K562 (cell line): ENCODE data around the gene HIVEP1. TPM values are rescaled to one million over a fixed set of nuclear protein-coding genes. Genes with fewer than 3 reads are reported as not detected.
A peak's percentile ranks its signal among the peaks of the same experiment; 100 is the strongest.

ENCODE experiments used
- BCL6 ChIP-seq: fragments of 250-450 bp; sonication (Bioruptor Pico); IDR thresholded peaks from 2 replicates; pipeline ENCODE4 v1.4.0; 2020
- CC2D1A ChIP-seq: fragments of 450-650 bp; IDR thresholded peaks from 2 replicates; pipeline ENCODE4 v1.6.1; 2017; ENCODE audit warnings: mild to moderate bottlenecking
- CCAR2 ChIP-seq: fragments of 200-400 bp; formaldehyde crosslinking; IDR thresholded peaks from 2 replicates; pipeline ENCODE4 v1.6.1; 2017; ENCODE audit warnings: mild to moderate bottlenecking, low read depth, low read length
- CHD1 ChIP-seq: fragments of 200-600 bp; sonication (generic); IDR thresholded peaks from one replicate; pipeline ENCODE4 v1.6.1; 2012; ENCODE audit warnings: mild to moderate bottlenecking, moderate library complexity, low read length, inconsistent platforms
- CSDE1 ChIP-seq, 2 experiments: fragments of 450-650 bp; IDR thresholded peaks; 2 replicates each; pipeline ENCODE4 v1.6.1; 2016; ENCODE audit warnings: mild to moderate bottlenecking in 1 of 2
- HINFP ChIP-seq: fragments of 450-650 bp; conservative IDR thresholded peaks from 2 replicates; pipeline ENCODE4 v1.6.1; 2016; ENCODE audit warnings: missing genetic modification characterization, low read depth, mild to moderate bottlenecking, control low read depth, missing compliant biosample characterization
- IFI16 ChIP-seq: fragments of 250-450 bp; sonication (Bioruptor Pico); IDR thresholded peaks from 2 replicates; pipeline ENCODE4 v2.1.2; 2022; ENCODE audit warnings: mild to moderate bottlenecking, inconsistent platforms
- ILF3 ChIP-seq: fragments of 450-650 bp; IDR thresholded peaks from 2 replicates; pipeline ENCODE4 v1.6.1; 2018; ENCODE audit warnings: antibody characterized with exemption, mild to moderate bottlenecking, moderate library complexity, borderline replicate concordance
- KDM1A ChIP-seq, 2 experiments: fragments of 450-650 bp; IDR thresholded peaks; 2 replicates each; pipeline ENCODE4 v1.6.1; 2016; ENCODE audit warnings: mild to moderate bottlenecking in 2 of 2
- KDM2B ChIP-seq: fragments of 250-450 bp; sonication (Bioruptor Pico); IDR thresholded peaks from 2 replicates; pipeline ENCODE4 v1.8.0; 2021; ENCODE audit warnings: mild to moderate bottlenecking, moderate library complexity
- PHF20 ChIP-seq: fragments of 450-650 bp; IDR thresholded peaks from 2 replicates; pipeline ENCODE4 v1.6.1; 2018; ENCODE audit not compliant: partially characterized antibody
- RNF219 ChIP-seq: fragments of 250-450 bp; sonication (Bioruptor Pico); IDR thresholded peaks from 2 replicates; pipeline ENCODE4 v1.5.0; 2022; ENCODE audit warnings: mild to moderate bottlenecking
- SNIP1 ChIP-seq: fragments of 450-650 bp; IDR thresholded peaks from 2 replicates; pipeline ENCODE4 v1.7.1; 2017; ENCODE audit warnings: low read depth, mild to moderate bottlenecking
- XRCC5 ChIP-seq: fragments of 200-400 bp; formaldehyde crosslinking; IDR thresholded peaks from 2 replicates; pipeline ENCODE4 v1.6.1; 2017; ENCODE audit warnings: low read depth, mild to moderate bottlenecking, low read length
- ZBTB17 ChIP-seq: fragments of 450-650 bp; formaldehyde crosslinking; IDR thresholded peaks from 2 replicates; pipeline ENCODE4 v1.4.0; 2020; ENCODE audit warnings: mild to moderate bottlenecking
- ZFP1 ChIP-seq: fragments of 450-650 bp; formaldehyde crosslinking; IDR thresholded peaks from 2 replicates; pipeline ENCODE4 v1.4.0; 2020; ENCODE audit warnings: mild to moderate bottlenecking, mixed read lengths
- ZFPM2 ChIP-seq: fragments of 250-450 bp; sonication (Bioruptor Pico); IDR thresholded peaks from 2 replicates; pipeline ENCODE4 v1.5.1; 2022; ENCODE audit warnings: mild to moderate bottlenecking
- ZNF274 ChIP-seq: IDR thresholded peaks from 2 replicates; pipeline ENCODE4 v1.6.1; 2011; ENCODE audit warnings: low read depth, mild to moderate bottlenecking, low read length, moderate library complexity, borderline replicate concordance
- ZNF311 ChIP-seq: fragments of 250-450 bp; sonication (Bioruptor Pico); IDR thresholded peaks from 2 replicates; pipeline ENCODE4 v1.4.0; 2020; ENCODE audit warnings: mild to moderate bottlenecking, moderate library complexity
- polyA plus RNA-seq, 8 experiments: library from polyadenylated mRNA; depleted of rRNA in 4 of 8; stranded (reverse) in 5 of 8; unstranded in 3 of 8; fragments of >200 nt; fragmentation: Nextera tagmentation in 2 of 8; fragmentation: Illumina TruSeq in 1 of 8; extraction: Ambion mirVana in 2 of 8; extraction: Trizol in 1 of 8; gene quantifications; 2 replicates each; pipeline versions ENCODE4 v1.2.1 to v1.2.3, GENCODE V29; 2011 to 2014; ENCODE audit warnings: inconsistent platforms in 1 of 8, missing spikeins in 1 of 8
- total RNA-seq, 7 experiments: library from RNA; depleted of rRNA in 6 of 7; stranded (reverse); fragments of >200 nt in 6 of 7; fragmentation: Illumina TruSeq in 2 of 7; extraction: Trizol in 2 of 7; gene quantifications; 2 replicates each; pipeline versions ENCODE4 v1.2.1 to v1.2.3, GENCODE V29; 2011 to 2021; ENCODE audit warnings: low replicate concordance in 1 of 7
- TF ChIP-seq, protein P1 (sequence below): fragments of 150-350 bp; conservative IDR thresholded peaks from 2 replicates; pipeline ENCODE4 v1.6.1; 2014; ENCODE audit warnings: low read length
- TF ChIP-seq, protein P2 (sequence below): fragments of 450-650 bp; IDR thresholded peaks from one replicate; pipeline ENCODE4 v1.6.1; 2018; ENCODE audit warnings: mild to moderate bottlenecking, moderate library complexity; ENCODE audit not compliant: partially characterized antibody
- TF ChIP-seq, protein P3 (sequence below): fragments of 250-450 bp; sonication (Bioruptor Pico); IDR thresholded peaks from 2 replicates; pipeline ENCODE4 v1.4.0; 2020

The HIVEP1 gene
- total and polyA plus RNA-seq, 9 of the 15 experiments (the other 6 are each of a cell fraction or from before 2014, with no cell fraction given) = 6.0 to 33.3 (median 21.7) TPM

DNA sequence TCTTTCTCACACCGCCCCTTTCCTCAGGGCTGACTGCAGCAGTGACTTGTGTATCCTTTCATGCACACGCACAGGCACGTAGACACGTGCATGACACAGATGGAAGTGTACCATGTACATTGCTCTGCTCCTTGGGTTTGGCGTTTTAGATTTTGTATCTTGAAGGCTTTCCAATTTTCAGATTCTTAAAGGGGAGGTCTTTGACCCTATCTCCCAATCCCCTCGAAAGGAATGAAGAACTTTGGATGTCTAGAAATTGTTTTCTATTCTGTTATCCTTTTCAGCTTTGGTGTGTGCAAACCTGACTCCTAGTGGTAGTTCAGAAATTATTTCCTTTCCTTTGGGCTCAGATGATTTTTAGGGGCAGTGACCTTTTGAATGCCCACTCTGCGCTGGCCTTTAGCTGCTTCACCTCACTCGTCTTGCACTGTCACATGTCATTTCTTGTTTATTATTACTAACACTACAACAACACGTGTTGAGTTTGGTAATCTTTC, 63.0 kb downstream of the HIVEP1 start (continued):
- no peak for TF ChIP-seq RNF219 (CRISPR knock-in tag)
- no peak for TF ChIP-seq CCAR2
- TF ChIP-seq KDM2B (CRISPR knock-in tag) = no peak
- TF ChIP-seq PHF20 = no peak
- no peak for TF ChIP-seq ZNF311 (CRISPR knock-in tag)
- no peak for TF ChIP-seq CHD1
- TF ChIP-seq, protein P1, sequence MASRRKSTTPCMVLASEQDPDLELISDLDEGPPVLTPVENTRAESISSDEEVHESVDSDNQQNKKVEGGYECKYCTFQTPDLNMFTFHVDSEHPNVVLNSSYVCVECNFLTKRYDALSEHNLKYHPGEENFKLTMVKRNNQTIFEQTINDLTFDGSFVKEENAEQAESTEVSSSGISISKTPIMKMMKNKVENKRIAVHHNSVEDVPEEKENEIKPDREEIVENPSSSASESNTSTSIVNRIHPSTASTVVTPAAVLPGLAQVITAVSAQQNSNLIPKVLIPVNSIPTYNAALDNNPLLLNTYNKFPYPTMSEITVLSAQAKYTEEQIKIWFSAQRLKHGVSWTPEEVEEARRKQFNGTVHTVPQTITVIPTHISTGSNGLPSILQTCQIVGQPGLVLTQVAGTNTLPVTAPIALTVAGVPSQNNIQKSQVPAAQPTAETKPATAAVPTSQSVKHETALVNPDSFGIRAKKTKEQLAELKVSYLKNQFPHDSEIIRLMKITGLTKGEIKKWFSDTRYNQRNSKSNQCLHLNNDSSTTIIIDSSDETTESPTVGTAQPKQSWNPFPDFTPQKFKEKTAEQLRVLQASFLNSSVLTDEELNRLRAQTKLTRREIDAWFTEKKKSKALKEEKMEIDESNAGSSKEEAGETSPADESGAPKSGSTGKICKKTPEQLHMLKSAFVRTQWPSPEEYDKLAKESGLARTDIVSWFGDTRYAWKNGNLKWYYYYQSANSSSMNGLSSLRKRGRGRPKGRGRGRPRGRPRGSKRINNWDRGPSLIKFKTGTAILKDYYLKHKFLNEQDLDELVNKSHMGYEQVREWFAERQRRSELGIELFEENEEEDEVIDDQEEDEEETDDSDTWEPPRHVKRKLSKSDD = no peak
- TF ChIP-seq ZFP1 (CRISPR knock-in tag) = no peak
- TF ChIP-seq BCL6 (CRISPR knock-in tag) = no peak
- no peak for TF ChIP-seq ZFPM2
- TF ChIP-seq ZNF274 = no peak
- no peak for TF ChIP-seq IFI16 (CRISPR knock-in tag)
- TF ChIP-seq HINFP (tag) = no peak
- no peak for TF ChIP-seq ILF3
- 0 out of 2 replicates have a peak, but pooled peaks have one; percentile 27 for TF ChIP-seq CC2D1A
- TF ChIP-seq, protein P2, sequence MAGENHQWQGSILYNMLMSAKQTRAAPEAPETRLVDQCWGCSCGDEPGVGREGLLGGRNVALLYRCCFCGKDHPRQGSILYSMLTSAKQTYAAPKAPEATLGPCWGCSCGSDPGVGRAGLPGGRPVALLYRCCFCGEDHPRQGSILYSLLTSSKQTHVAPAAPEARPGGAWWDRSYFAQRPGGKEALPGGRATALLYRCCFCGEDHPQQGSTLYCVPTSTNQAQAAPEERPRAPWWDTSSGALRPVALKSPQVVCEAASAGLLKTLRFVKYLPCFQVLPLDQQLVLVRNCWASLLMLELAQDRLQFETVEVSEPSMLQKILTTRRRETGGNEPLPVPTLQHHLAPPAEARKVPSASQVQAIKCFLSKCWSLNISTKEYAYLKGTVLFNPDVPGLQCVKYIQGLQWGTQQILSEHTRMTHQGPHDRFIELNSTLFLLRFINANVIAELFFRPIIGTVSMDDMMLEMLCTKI = no peak
- TF ChIP-seq, protein P3, sequence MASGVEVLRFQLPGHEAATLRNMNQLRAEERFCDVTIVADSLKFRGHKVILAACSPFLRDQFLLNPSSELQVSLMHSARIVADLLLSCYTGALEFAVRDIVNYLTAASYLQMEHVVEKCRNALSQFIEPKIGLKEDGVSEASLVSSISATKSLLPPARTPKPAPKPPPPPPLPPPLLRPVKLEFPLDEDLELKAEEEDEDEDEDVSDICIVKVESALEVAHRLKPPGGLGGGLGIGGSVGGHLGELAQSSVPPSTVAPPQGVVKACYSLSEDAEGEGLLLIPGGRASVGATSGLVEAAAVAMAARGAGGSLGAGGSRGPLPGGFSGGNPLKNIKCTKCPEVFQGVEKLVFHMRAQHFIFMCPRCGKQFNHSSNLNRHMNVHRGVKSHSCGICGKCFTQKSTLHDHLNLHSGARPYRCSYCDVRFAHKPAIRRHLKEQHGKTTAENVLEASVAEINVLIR (CRISPR knock-in tag) = no peak
- TF ChIP-seq XRCC5 = no peak
- TF ChIP-seq KDM1A (IDR thresholded peaks at IDR 0.05) = peak in 1 of 2 experiments; percentile 58; a peak in 2 of 4 replicates
- no peak for TF ChIP-seq CSDE1 (IDR thresholded peaks at IDR 0.05)
- no peak for TF ChIP-seq ZBTB17 (CRISPR knock-in tag)
- TF ChIP-seq SNIP1 = no peak
